ENCODE data around the gene GNPTG.

The GNPTG gene

DNA sequence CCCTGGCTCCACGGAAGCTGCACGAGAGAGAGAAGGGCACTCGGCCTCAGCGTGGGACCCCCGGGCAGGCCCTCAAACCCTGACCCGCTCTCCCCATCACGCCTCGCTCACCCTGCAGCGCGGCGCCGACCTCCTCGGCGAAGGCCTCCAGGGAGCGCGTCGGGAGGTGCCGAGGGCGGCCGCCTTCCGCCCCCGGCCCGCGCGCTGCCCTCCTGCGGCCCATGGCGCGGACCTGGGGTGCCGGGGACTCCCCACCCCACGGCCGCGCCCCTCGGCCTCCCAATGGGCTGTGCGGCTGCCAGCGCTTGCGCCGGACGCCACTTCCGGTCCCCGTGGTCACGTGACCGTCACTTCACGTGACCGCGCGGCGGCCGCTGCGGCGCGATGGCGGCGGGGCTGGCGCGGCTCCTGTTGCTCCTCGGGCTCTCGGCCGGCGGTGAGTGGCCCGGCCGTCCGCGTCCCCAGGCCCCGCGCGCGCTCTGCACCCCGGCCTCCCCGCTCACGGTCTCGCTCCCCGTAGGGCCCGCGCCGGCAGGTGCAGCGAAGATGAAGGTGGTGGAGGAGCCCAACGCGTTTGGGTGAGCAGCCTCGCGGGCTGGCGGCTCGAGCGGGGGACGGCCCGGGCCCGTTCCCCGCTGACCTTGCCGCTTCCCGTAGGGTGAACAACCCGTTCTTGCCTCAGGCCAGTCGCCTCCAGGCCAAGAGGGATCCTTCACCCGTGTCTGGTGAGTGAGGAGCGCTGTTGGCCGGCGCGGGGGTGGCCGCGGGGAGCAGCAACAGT is at the start of gene GNPTG, which contains the start of gene TSR3:
Gene GNPTG, plus strand, starts transcription at position 350 of the 781 bp plus-strand sequence. Its CDS starts 35 bp downstream, at position 385.
Gene TSR3, minus strand, starts transcription at position 297 of the 781 bp plus-strand sequence. Its CDS starts 74 bp downstream, at position 223.
- Histone ChIP-seq H3K36me3 (ENCODE audit: control insufficient read depth in 1 of 2, insufficient read depth in 2 of 2, low read length in 2 of 2) (peaks cover 0 to 26% of the 10 kb centered on the region in 2 donors), H3K4me1 (ENCODE audit: control insufficient read depth in 1 of 2, insufficient read depth in 2 of 2, low read length in 2 of 2) (peaks cover 16 to 32% of the 10 kb centered on the region in 2 donors), H3K9me3 (ENCODE audit: control insufficient read depth in 1 of 2, low read length in 2 of 2) (no peaks in the 10 kb centered on the region), H3K9ac (ENCODE audit: low read depth in 1 of 2, low read length in 2 of 2) (peak within 1 kb of the TSS; percentile 73 to 88), H3K27ac (ENCODE audit: low read depth, low read length) (no peak within 1 kb of the TSS), H3K4me3 (ENCODE audit: low read depth in 1 of 2, low read length in 2 of 2) (peak within 1 kb of the TSS; percentile 90 to 93), H3K27me3 (ENCODE audit: control insufficient read depth in 1 of 2, insufficient read depth in 2 of 2, low read length in 2 of 2) (no peaks in the 10 kb centered on the region)

DNA sequence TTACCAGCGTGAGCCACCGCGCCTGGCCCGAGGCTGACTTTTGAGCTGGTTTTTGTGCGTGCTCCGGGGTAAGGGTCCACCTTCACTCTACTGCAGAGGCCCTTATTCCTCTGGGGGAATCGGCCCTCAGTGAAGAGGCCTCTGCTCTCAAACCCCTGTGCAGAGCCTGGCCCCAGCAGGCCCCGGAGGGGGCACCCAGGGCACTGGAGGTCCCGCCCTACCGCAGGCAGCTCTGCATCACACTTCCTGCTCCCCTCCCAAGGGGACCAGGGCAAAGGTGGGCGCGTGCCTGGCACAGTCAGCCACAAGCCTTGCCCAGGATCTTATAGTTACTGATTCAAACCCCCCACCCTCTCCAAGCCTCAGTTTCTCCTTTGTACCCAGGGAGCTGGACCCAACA is 45.9 kb upstream of the GNPTG start:
- H3K36me3 ChIP-seq (ENCODE audit: control insufficient read depth in 1 of 2, insufficient read depth in 2 of 2, low read length in 2 of 2), result no peaks in the 10 kb centered on the region
- no peak overlapping the region for H3K9ac ChIP-seq (ENCODE audit: low read depth in 1 of 2, low read length in 2 of 2)
- no peak overlapping the region for H3K27ac ChIP-seq (ENCODE audit: low read depth, low read length)
- H3K27me3 ChIP-seq (ENCODE audit: control insufficient read depth in 1 of 2, insufficient read depth in 2 of 2, low read length in 2 of 2), result peaks cover 0 to 3% of the 10 kb centered on the region in 2 donors
- no peak overlapping the region for H3K4me3 ChIP-seq (ENCODE audit: low read depth in 1 of 2, low read length in 2 of 2)
- peaks cover 4 to 29% of the 10 kb centered on the region in 2 donors for H3K4me1 ChIP-seq (ENCODE audit: control insufficient read depth in 1 of 2, insufficient read depth in 2 of 2, low read length in 2 of 2)
- H3K9me3 ChIP-seq (ENCODE audit: control insufficient read depth in 1 of 2, low read length in 2 of 2), result no peaks in the 10 kb centered on the region

DNA sequence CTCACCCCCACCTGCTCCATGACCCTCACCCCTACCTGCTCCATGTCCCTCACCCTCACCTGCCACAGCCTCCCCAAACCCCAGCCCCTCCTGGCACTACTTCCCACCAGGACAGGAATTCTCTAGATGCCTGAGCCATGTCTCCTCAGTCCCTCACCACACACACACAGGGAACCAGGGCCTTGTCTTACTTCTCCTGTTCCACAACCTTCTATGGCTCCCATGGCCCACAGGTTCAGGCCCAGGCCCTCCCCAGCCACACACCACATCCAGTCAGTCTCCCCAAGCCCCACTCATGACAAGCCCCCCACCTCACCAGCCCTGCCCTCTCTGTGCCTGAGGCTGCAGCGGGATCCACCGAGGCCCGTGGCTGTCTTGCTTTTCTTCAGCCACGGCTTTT is 45.4 kb upstream of the GNPTG start:
- H3K27me3 ChIP-seq (ENCODE audit: control insufficient read depth in 1 of 2, insufficient read depth in 2 of 2, low read length in 2 of 2), result peaks cover 0 to 2% of the 10 kb centered on the region in 2 donors
- no peak overlapping the region for H3K27ac ChIP-seq (ENCODE audit: low read depth, low read length)
- peaks cover 8 to 29% of the 10 kb centered on the region in 2 donors for H3K4me1 ChIP-seq (ENCODE audit: control insufficient read depth in 1 of 2, insufficient read depth in 2 of 2, low read length in 2 of 2)
- no peak overlapping the region for H3K9ac ChIP-seq (ENCODE audit: low read depth in 1 of 2, low read length in 2 of 2)
- no peaks in the 10 kb centered on the region for H3K36me3 ChIP-seq (ENCODE audit: control insufficient read depth in 1 of 2, insufficient read depth in 2 of 2, low read length in 2 of 2)
- no peaks in the 10 kb centered on the region for H3K9me3 ChIP-seq (ENCODE audit: control insufficient read depth in 1 of 2, low read length in 2 of 2)
- no peak overlapping the region for H3K4me3 ChIP-seq (ENCODE audit: low read depth in 1 of 2, low read length in 2 of 2)

DNA sequence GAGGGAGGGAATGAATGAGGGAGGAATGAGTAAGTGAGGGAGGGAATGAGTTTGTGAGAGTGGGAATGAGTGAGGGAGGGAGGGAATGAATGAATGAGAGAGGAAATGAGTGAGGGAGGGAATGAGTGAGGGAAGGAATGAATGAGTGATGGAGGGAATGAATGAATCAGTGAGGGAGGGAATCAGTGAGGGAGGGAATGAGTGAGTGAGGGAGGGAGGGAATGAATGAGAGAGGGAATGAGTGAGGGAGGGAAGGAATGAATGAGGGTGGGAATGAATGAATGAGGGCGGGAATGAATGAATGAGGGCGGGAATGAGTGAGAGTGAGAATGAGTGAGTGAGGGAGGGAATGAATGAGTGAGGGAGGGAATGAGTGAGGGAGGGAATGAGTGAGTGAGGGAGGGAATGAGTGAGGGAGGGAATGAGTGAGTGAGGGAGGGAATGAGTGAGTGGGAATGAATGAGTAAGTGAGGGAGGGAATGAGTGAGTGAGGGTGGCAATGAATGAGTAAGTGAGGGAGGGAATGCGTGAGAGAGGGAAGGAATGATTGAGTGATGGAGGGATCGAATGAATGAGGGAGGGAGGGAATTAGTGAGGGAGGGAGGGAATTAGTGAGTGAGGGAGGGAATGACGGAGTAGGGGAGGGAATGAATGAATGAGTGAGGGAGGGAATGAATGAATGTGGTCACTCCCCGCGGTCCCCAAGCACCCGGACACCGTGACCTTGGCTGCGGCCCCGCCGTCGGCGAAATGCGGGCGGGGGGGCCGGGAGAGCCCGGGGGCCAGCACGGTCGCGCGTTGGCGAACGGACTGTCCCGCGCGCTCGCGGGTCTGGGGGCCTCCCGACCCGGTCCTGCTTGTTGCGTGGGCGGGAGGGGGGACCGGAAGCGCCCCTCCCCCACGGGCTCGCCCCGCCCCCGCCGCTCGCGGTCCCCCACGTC is 43.4 kb upstream of the GNPTG start:
- Histone ChIP-seq H3K4me1 (ENCODE audit: control insufficient read depth in 1 of 2, insufficient read depth in 2 of 2, low read length in 2 of 2) (peaks cover 20 to 41% of the 10 kb centered on the region in 2 donors), H3K27me3 (ENCODE audit: control insufficient read depth in 1 of 2, insufficient read depth in 2 of 2, low read length in 2 of 2) (no peaks in the 10 kb centered on the region), H3K4me3 (ENCODE audit: low read depth in 1 of 2, low read length in 2 of 2) (peak overlapping the region; percentile 60 to 70), H3K27ac (ENCODE audit: low read depth, low read length) (peak overlapping the region; percentile 98), H3K9ac (ENCODE audit: low read depth in 1 of 2, low read length in 2 of 2) (peak overlapping the region in 1 of 2 donors; percentile 94), H3K9me3 (ENCODE audit: control insufficient read depth in 1 of 2, low read length in 2 of 2) (no peaks in the 10 kb centered on the region), H3K36me3 (ENCODE audit: control insufficient read depth in 1 of 2, insufficient read depth in 2 of 2, low read length in 2 of 2) (peaks cover 0 to 8% of the 10 kb centered on the region in 2 donors)

DNA sequence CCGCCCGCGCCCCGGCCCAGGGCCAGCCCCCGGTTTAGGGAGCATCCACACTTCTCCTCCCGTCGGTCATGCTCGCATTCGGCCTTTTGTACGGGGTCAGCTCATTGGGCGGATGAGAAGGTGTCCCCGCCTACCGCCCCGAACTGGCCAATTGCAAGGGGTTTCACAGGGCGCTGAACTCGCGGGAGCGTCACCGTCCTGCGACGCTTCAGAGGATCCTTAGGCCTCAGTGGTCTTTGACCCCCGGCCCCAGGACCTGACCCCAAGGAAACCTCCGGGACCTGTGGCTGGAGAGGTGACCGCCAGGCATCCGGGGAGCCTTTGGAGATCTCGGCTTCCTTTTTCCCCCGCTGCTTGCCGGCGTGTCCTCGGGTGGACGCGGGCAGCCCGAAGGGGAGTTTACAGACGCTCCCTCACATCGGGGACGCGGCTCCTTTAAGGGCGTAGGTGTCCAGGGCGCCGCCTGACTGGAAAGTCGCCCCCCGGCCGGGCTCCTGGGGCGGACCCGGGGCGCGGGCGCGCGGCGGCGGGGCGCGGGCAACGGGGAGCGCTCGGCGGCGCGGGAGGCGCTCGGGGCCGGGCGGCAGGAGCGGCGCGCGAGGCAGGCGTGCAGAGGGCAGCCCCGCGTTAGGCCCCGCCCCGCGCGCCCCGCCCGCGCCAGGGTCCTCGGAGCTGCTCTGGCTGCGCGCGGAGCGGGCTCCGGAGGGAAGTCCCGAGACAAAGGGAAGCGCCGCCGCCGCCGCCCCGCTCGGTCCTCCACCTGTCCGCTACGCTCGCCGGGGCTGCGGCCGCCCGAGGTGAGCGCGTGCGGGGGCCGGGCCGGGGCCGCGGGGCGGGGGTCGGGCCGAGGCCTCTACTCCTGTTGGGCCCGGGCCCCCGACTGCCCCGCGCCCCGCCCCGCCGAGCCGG is 42.5 kb upstream of the GNPTG start, which contains the start of gene UBE2I:
Gene UBE2I, plus strand, starts transcription at position 660 of the 909 bp plus-strand sequence. CDS start 4,395 bp downstream, outside the sequence.
- H3K9me3 ChIP-seq (ENCODE audit: control insufficient read depth in 1 of 2, low read length in 2 of 2), result no peaks in the 10 kb centered on the region
- no peaks in the 10 kb centered on the region for H3K27me3 ChIP-seq (ENCODE audit: control insufficient read depth in 1 of 2, insufficient read depth in 2 of 2, low read length in 2 of 2)
- H3K27ac ChIP-seq (ENCODE audit: low read depth, low read length), result peak within 1 kb of the TSS; percentile 98
- H3K4me1 ChIP-seq (ENCODE audit: control insufficient read depth in 1 of 2, insufficient read depth in 2 of 2, low read length in 2 of 2), result peaks cover 20 to 32% of the 10 kb centered on the region in 2 donors
- peaks cover 0 to 17% of the 10 kb centered on the region in 2 donors for H3K36me3 ChIP-seq (ENCODE audit: control insufficient read depth in 1 of 2, insufficient read depth in 2 of 2, low read length in 2 of 2)
- peak within 1 kb of the TSS; percentile 94 to 97 for H3K9ac ChIP-seq (ENCODE audit: low read depth in 1 of 2, low read length in 2 of 2)
- peak within 1 kb of the TSS; percentile 70 to 87 for H3K4me3 ChIP-seq (ENCODE audit: low read depth in 1 of 2, low read length in 2 of 2)

DNA sequence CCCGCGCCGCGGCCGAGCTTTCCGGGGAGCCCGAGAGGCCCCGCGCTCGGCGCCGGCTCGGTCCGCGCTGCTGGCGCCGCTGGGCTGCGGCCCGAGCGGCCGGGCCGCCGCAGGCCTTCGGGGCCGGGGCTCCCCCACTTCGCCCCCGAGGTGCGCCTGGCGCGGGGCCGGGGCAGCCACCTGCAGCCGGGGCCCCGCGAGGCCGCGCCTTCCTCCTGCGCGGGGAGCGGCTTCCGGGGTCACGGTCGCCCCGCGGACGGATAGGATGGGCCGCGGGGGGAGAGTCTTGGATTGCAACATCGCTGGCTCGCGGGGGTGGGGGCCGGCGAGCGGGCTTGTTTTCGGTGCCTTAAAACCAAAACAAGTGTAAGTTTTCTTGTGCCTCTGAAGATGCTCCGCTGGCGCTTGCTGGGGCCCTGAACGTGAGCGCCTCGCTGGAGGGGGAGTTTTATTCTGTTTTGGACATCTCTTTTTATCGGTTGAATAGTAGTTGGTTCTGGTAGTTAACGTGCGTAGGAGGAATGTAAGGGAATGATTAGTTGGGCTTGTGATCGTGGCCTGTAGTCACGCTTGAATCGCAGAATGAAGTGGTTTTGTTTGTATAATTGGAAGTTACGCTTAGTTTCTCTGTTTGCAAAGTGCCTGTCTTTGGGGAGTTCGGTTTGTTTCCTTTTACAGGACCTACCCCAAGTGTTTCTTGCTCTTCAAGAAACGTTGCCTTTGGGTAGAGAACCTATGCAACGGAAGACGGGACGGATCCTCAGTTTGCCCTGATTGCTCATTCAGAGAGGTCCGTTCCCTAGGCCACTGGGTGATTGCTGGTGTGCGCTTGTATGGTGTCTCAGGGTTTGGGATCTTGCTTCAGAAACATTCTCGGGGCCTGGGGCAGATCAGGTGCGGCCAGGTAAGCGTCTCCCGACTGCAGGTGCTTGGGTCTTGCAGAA is 41.6 kb upstream of the GNPTG start:
- Histone ChIP-seq H3K27ac (ENCODE audit: low read depth, low read length) (no peak overlapping the region), H3K27me3 (ENCODE audit: control insufficient read depth in 1 of 2, insufficient read depth in 2 of 2, low read length in 2 of 2) (no peaks in the 10 kb centered on the region), H3K4me1 (ENCODE audit: control insufficient read depth in 1 of 2, insufficient read depth in 2 of 2, low read length in 2 of 2) (peaks cover 20 to 32% of the 10 kb centered on the region in 2 donors), H3K36me3 (ENCODE audit: control insufficient read depth in 1 of 2, insufficient read depth in 2 of 2, low read length in 2 of 2) (peaks cover 5 to 26% of the 10 kb centered on the region in 2 donors), H3K9me3 (ENCODE audit: control insufficient read depth in 1 of 2, low read length in 2 of 2) (no peaks in the 10 kb centered on the region), H3K9ac (ENCODE audit: low read depth in 1 of 2, low read length in 2 of 2) (peak overlapping the region; percentile 33 to 66), H3K4me3 (ENCODE audit: low read depth in 1 of 2, low read length in 2 of 2) (peak overlapping the region; percentile 68 to 87)

DNA sequence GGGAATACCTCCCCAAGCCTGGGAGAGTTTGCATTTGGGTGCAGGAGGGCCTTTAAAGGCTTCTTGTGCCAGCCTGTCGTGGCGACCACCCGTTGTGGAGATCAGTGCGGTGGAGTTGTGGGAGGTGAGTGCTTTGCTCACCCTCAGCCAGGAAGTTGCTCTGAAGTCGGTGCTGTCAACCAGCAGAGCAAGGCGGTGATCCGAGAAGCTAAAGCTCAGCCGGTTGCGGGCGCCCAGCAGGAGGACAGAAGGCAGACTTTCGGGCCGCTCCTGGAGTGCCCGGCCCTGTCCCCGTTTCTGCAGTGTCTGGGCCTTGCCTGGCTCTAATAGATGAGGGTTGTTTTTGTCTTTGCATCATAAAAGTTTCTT is 40.9 kb upstream of the GNPTG start:
- Histone ChIP-seq H3K4me1 (ENCODE audit: control insufficient read depth in 1 of 2, insufficient read depth in 2 of 2, low read length in 2 of 2) (peaks cover 20 to 32% of the 10 kb centered on the region in 2 donors), H3K36me3 (ENCODE audit: control insufficient read depth in 1 of 2, insufficient read depth in 2 of 2, low read length in 2 of 2) (peaks cover 11 to 32% of the 10 kb centered on the region in 2 donors), H3K27me3 (ENCODE audit: control insufficient read depth in 1 of 2, insufficient read depth in 2 of 2, low read length in 2 of 2) (no peaks in the 10 kb centered on the region), H3K4me3 (ENCODE audit: low read depth in 1 of 2, low read length in 2 of 2) (peak overlapping the region; percentile 68 to 87), H3K9me3 (ENCODE audit: control insufficient read depth in 1 of 2, low read length in 2 of 2) (no peaks in the 10 kb centered on the region), H3K9ac (ENCODE audit: low read depth in 1 of 2, low read length in 2 of 2) (peak overlapping the region; percentile 33 to 66), H3K27ac (ENCODE audit: low read depth, low read length) (no peak overlapping the region)

DNA sequence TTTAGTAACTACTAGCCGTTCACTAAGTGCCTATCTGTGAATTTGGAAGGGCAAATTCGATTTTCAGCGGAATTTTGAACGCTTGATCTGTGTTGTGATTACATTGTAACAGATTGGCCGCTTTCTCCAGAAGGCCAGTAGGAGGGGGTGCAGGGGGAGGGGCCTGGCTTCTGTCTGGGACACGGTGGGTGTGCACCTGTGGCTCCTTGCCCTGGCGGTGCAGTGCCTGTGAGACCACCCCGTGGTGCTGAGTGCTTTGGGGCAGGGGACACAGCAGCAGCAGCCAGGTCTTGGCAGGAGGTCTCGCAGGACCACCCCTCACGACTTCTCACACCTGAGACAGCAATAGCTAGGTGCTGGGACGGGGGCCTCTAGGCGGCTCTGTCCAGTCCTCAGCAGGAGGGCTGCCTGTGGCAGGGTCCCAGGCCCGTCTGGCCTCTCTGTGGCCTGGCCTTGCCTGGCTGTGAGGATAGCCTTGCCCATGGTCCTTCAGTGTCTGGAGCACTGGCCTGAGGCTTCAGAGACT is 40.5 kb upstream of the GNPTG start:
- Histone ChIP-seq H3K36me3 (ENCODE audit: control insufficient read depth in 1 of 2, insufficient read depth in 2 of 2, low read length in 2 of 2) (peaks cover 15 to 37% of the 10 kb centered on the region in 2 donors), H3K9ac (ENCODE audit: low read depth in 1 of 2, low read length in 2 of 2) (peak overlapping the region; percentile 33 to 66), H3K4me3 (ENCODE audit: low read depth in 1 of 2, low read length in 2 of 2) (peak overlapping the region; percentile 68 to 87), H3K9me3 (ENCODE audit: control insufficient read depth in 1 of 2, low read length in 2 of 2) (no peaks in the 10 kb centered on the region), H3K27me3 (ENCODE audit: control insufficient read depth in 1 of 2, insufficient read depth in 2 of 2, low read length in 2 of 2) (no peaks in the 10 kb centered on the region), H3K4me1 (ENCODE audit: control insufficient read depth in 1 of 2, insufficient read depth in 2 of 2, low read length in 2 of 2) (peaks cover 20 to 32% of the 10 kb centered on the region in 2 donors), H3K27ac (ENCODE audit: low read depth, low read length) (no peak overlapping the region)

All from duodenal mucosa (tissue), 2 donors.